ENCODE results near the gene TM9SF4.

DNA sequence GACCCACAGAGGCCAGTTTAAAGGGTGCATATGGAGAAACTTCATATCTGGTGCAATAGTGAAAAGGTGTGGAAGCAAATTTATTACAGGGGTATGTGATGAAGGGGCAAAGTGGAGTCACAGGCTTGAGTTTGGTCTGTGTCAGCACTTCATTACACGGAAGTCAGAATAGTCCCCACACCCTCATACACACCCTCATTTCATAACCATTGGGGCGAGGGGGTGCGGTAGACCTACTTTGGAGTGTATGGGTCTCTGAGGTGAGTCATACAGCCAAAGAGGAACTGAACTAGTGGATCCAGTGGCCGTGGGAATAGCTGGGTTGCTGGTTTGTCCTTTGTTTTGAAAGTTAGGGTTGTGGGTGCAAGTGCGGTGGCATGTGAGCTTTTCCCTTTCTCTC lies 3.3 kb downstream of the TM9SF4 start:
- no peak for TF ChIP-seq TAF1 (IDR thresholded peaks at IDR 0.05; ENCODE audit: low read depth, low read length)
- TF ChIP-seq KDM1A (IDR thresholded peaks at IDR 0.05; ENCODE audit: borderline replicate concordance, low read length), result no peak
- TF ChIP-seq TCF12 (IDR thresholded peaks at IDR 0.05; ENCODE audit: low read depth, low read length), result no peak
- no peak for TF ChIP-seq NRF1 (IDR thresholded peaks at IDR 0.05; ENCODE audit: low read depth, low read length)
- TF ChIP-seq HDAC6 (IDR thresholded peaks at IDR 0.05; ENCODE audit: low read depth, low read length), result no peak
- TF ChIP-seq, protein P1, sequence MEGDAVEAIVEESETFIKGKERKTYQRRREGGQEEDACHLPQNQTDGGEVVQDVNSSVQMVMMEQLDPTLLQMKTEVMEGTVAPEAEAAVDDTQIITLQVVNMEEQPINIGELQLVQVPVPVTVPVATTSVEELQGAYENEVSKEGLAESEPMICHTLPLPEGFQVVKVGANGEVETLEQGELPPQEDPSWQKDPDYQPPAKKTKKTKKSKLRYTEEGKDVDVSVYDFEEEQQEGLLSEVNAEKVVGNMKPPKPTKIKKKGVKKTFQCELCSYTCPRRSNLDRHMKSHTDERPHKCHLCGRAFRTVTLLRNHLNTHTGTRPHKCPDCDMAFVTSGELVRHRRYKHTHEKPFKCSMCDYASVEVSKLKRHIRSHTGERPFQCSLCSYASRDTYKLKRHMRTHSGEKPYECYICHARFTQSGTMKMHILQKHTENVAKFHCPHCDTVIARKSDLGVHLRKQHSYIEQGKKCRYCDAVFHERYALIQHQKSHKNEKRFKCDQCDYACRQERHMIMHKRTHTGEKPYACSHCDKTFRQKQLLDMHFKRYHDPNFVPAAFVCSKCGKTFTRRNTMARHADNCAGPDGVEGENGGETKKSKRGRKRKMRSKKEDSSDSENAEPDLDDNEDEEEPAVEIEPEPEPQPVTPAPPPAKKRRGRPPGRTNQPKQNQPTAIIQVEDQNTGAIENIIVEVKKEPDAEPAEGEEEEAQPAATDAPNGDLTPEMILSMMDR (IDR thresholded peaks at IDR 0.05; ENCODE audit: control extremely low read depth in 1 of 3, insufficient read depth in 1 of 3, low read depth in 1 of 3, low read length in 3 of 3), result no peak
- no peak for TF ChIP-seq POLR2A (IDR thresholded peaks at IDR 0.05; ENCODE audit: control extremely low read depth in 1 of 2, low read depth in 2 of 2, low read length in 2 of 2)
- TF ChIP-seq POLR2AphosphoS5 (IDR thresholded peaks at IDR 0.05; ENCODE audit: low read depth, low read length), result no peak
- TF ChIP-seq EZH2 (IDR thresholded peaks at IDR 0.05; ENCODE audit: low read depth, low read length, severe bottlenecking), result no peak
- no peak for TF ChIP-seq EP300 (IDR thresholded peaks at IDR 0.05; ENCODE audit: borderline replicate concordance in 1 of 2, low read depth in 2 of 2, low read length in 2 of 2)
- TF ChIP-seq CHD2 (IDR thresholded peaks at IDR 0.05; ENCODE audit: low read length), result no peak

Data from H1 (cell line).